NCI-H774 (cell line): ENCODE results near the gene IFNA21.
"Not testable (repeated sequence)": the region's sequence is repeated elsewhere in the genome, so short reads cannot be mapped to it uniquely, and the experiment has no call there.

ENCODE experiments used
- DNase-seq: peaks from one replicate; lab custom pipeline; 2025; lab: John Stamatoyannopoulos, UW

The IFNA21 gene

GRCh38 chr9:21166560-21166959 is at the start of gene IFNA21:
IFNA21 (minus strand) TSS chr9:21166660; CDS start chr9:21166612, 48 bp downstream.
- not testable (repeated sequence) for DNase-seq

- DNase-seq: not testable (repeated sequence)
Observed at GRCh38 chr9:21213411-21214326, 47.2 kb upstream of the IFNA21 start.

- not testable (repeated sequence) for DNase-seq
Observed at GRCh38 chr9:21212160-21212559, 45.7 kb upstream of the IFNA21 start.

- DNase-seq: not testable (repeated sequence)
Observed at GRCh38 chr9:21210782-21211181, 44.3 kb upstream of the IFNA21 start.

- no peak for DNase-seq
Observed at GRCh38 chr9:21210311-21210710, 43.9 kb upstream of the IFNA21 start.

GRCh38 chr9:21207043-21207442 is 40.6 kb upstream of the IFNA21 start, which contains the start of gene IFNA10:
IFNA10 (minus strand) TSS chr9:21207143; CDS start chr9:21207097, 46 bp downstream.
- not testable (repeated sequence) for DNase-seq

- no peak for DNase-seq
Observed at GRCh38 chr9:21205204-21205603, 38.7 kb upstream of the IFNA21 start.

GRCh38 chr9:21202105-21202504 is 35.6 kb upstream of the IFNA21 start, which contains the start of gene IFNA7:
IFNA7 (minus strand) TSS chr9:21202205; CDS start chr9:21202165, 40 bp downstream.
- not testable (repeated sequence) for DNase-seq

- peak; percentile 25 for DNase-seq
Observed at GRCh38 chr9:21194867-21195776, 28.7 kb upstream of the IFNA21 start.

- DNase-seq: not testable (repeated sequence)
Observed at GRCh38 chr9:21187487-21187886, 21.0 kb upstream of the IFNA21 start, which contains the start of gene IFNA4. IFNA4 (minus strand) TSS chr9:21187587; CDS start chr9:21187531, 56 bp downstream.

GRCh38 chr9:21182810-21183736 is 16.6 kb upstream of the IFNA21 start:
- DNase-seq: peak; percentile 6

- no peak for DNase-seq
Observed at GRCh38 chr9:21174671-21175070, 8.2 kb upstream of the IFNA21 start.

- DNase-seq: no peak
Observed at GRCh38 chr9:21172156-21172555, 5.7 kb upstream of the IFNA21 start.

GRCh38 chr9:21171351-21171750 is 4.9 kb upstream of the IFNA21 start:
- DNase-seq: no peak

GRCh38 chr9:21165516-21165915 is 944 bp downstream of the IFNA21 start:
- no peak for DNase-seq

- no peak for DNase-seq
Observed at GRCh38 chr9:21160178-21160577, 6.3 kb downstream of the IFNA21 start.

GRCh38 chr9:21155501-21155900 is 11.0 kb downstream of the IFNA21 start:
- DNase-seq: no peak

- DNase-seq: peak; percentile 23
Observed at GRCh38 chr9:21154018-21154608, 12.3 kb downstream of the IFNA21 start.

GRCh38 chr9:21153336-21154017 is 13.0 kb downstream of the IFNA21 start:
- DNase-seq: no peak

GRCh38 chr9:21144603-21145002 is 21.9 kb downstream of the IFNA21 start:
- DNase-seq: no peak
